K562 (cell line): ENCODE results near the gene GRK4. TPM values are rescaled to one million over a fixed set of nuclear protein-coding genes. Genes with fewer than 3 reads are reported as not detected.
A peak's percentile ranks its signal among the peaks of the same experiment; 100 is the strongest.

Experiments
- HOMEZ ChIP-seq: fragments of 250-450 bp; sonication (Bioruptor Pico); IDR thresholded peaks from 2 replicates; pipeline ENCODE4 v1.4.0; 2020; ENCODE audit warnings: mild to moderate bottlenecking, moderate library complexity
- MAFF ChIP-seq: IDR thresholded peaks from 2 replicates; pipeline ENCODE4 v1.6.1; 2012; ENCODE audit warnings: low read length, improper control_type of control experiment
- MGA ChIP-seq: fragments of 450-650 bp; IDR thresholded peaks from 2 replicates; pipeline ENCODE4 v1.6.1; 2016; ENCODE audit warnings: mild to moderate bottlenecking, moderate library complexity
- ZNF12 ChIP-seq: sonication (generic); formaldehyde crosslinking; IDR thresholded peaks from 2 replicates; pipeline ENCODE4 v1.4.0; 2020; ENCODE audit warnings: mild to moderate bottlenecking, missing genetic modification reagents
- ZNF197 ChIP-seq: fragments of 200-800 bp; sonication (Bioruptor generic); IDR thresholded peaks from 2 replicates; pipeline ENCODE4 v1.6.1; 2016; ENCODE audit warnings: low read depth, missing genetic modification characterization, missing compliant biosample characterization
- ZNF609 ChIP-seq: sonication (generic); formaldehyde crosslinking; IDR thresholded peaks from 2 replicates; pipeline ENCODE4 v1.8.1; 2023; ENCODE audit warnings: missing genetic modification reagents, mild to moderate bottlenecking, borderline replicate concordance
- polyA plus RNA-seq, 8 experiments: library from polyadenylated mRNA; depleted of rRNA in 4 of 8; stranded (reverse) in 5 of 8; unstranded in 3 of 8; fragments of >200 nt; fragmentation: Nextera tagmentation in 2 of 8; fragmentation: Illumina TruSeq in 1 of 8; extraction: Ambion mirVana in 2 of 8; extraction: Trizol in 1 of 8; gene quantifications; 2 replicates each; pipeline versions ENCODE4 v1.2.1 to v1.2.3, GENCODE V29; 2011 to 2014; ENCODE audit warnings: inconsistent platforms in 1 of 8, missing spikeins in 1 of 8
- total RNA-seq, 7 experiments: library from RNA; depleted of rRNA in 6 of 7; stranded (reverse); fragments of >200 nt in 6 of 7; fragmentation: Illumina TruSeq in 2 of 7; extraction: Trizol in 2 of 7; gene quantifications; 2 replicates each; pipeline versions ENCODE4 v1.2.1 to v1.2.3, GENCODE V29; 2011 to 2021; ENCODE audit warnings: low replicate concordance in 1 of 7

GRK4 gene
- total and polyA plus RNA-seq, 9 of the 15 experiments (the other 6 are each of a cell fraction or from before 2014, with no cell fraction given), result 1.1 to 4.8 (median 2.6) TPM

- peak; percentile 67 for TF ChIP-seq MGA
- TF ChIP-seq ZNF197 (CRISPR knock-in tag), result no peak
- no peak for TF ChIP-seq ZNF609 (CRISPR knock-in tag)
- no peak for TF ChIP-seq HOMEZ (CRISPR knock-in tag)
- TF ChIP-seq ZNF12 (CRISPR knock-in tag), result peak; percentile 49; the same call in 1 of the 2 replicates
- TF ChIP-seq MAFF, result 0 out of 2 replicates have a peak, but pooled peaks have one; percentile 2
Observed at GRCh38 chr4:2977211-2978088, 14.1 kb downstream of the GRK4 start (continued).
